ENCODE results near the gene NUP107.
"Not testable (repeated sequence)": the region's sequence is repeated elsewhere in the genome, so short reads cannot be mapped to it uniquely, and the experiment has no call there.

Gene NUP107

DNA sequence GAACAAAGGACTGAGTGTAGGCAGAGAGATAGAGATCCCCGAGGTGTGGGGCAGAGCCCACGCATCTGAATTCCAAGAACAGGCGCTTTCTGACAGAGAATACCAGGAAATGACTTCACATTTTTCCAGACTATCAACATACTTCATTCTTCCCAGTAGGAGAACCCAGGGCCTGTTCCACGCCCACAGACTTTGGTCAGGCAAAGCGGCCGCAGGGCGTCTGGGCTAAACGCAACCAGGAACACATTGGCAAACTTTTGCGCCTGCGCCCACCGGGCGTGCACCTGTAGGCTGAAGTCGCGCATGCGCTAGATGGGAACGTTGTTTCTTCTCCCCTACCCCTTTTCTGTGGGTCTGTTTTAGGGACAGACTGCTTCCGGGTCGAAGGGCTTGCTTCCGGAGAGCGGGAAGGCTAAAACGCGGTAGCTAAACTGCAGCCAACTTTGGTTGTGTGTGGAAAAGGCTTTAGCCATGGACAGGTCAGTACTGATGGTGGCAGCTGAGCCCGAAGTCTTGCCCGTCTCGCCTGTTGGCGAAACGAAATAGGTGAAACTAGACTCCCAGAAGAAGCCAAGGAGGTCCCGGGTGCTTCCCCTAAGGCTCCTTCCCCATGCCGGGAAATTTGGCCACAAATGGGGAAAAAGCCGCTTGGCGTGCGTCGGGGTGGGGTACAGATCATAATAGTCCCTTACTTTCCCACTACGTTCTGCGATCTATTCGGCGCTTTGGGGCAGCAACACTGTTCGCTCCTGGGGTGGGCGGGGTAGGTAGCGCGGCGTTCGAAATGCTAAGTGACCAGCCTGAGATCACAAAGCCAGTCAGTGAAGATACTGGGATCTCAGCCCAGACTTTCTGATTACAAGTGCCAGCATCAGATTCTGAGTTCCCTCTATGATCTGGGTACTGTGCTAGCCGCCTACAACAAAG lies at the start of gene NUP107:
TSS of gene NUP107 (plus strand) at position 384 of the 927 bp plus-strand sequence. CDS start at position 472, 88 bp downstream.
- DNase-seq (ENCODE audit: low spot score), result peak; percentile 97

- not testable (repeated sequence) for DNase-seq (ENCODE audit: low spot score)
Observed at GRCh38 chr12:68637439-68637838, 49.3 kb upstream of the NUP107 start.

GRCh38 chr12:68638171-68638570 lies 48.6 kb upstream of the NUP107 start:
- no peak for DNase-seq (ENCODE audit: low spot score)

DNA sequence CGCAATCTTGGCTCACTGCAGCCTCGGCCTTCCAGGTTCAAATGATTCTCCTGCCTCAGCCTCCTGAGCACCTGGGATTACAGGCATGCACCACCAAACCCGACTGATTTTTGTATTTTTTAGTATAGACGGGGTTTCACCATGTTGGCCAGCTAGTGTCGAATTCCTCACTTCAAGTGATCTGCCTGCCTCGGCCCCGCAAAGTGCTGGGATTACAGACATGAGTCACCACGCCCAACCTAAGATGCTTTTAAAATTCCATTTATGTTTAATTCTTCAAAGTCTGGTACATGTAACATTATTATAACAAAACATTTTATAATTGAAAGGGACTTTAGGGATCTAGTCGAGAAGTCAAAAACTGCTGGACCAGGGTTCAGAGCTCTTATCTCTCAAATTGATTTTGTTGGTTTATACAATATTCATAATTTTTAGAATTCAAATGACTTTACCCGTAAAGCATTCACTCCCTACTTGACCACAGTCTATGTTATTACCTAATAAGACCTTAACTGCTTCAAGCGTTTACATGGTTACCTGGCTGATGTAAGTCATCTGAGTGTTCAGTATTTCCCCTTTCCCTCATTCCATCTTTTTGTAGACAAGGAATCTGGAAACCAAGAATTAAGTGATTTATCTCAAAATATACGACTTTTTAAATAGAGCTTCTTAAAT lies 47.9 kb upstream of the NUP107 start:
- DNase-seq (ENCODE audit: low spot score), result no peak

GRCh38 chr12:68639396-68639767 lies 47.4 kb upstream of the NUP107 start:
- DNase-seq (ENCODE audit: low spot score), result no peak

- DNase-seq (ENCODE audit: low spot score), result peak; percentile 32
Observed at GRCh38 chr12:68641138-68641537, 45.6 kb upstream of the NUP107 start.

DNA sequence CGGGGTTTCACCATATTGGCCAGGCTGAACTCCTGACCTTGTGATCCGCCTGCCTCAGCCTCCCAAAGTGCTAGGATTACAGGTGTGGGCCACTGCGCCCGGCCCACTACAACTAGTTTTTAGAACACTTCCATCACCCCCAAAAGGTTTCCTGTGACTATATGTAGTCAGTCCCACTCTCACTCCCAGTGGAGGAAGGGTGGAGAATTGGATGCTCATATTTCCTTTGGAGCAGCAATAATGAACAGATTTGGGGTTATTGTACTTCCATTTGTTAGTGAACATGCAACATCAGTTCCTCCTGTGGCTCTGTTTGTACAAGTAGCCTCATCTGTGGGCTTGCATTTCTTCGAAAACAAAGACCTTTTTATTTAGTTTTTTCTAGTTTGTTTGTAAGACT lies 40.3 kb upstream of the NUP107 start:
- no peak for DNase-seq (ENCODE audit: low spot score)

DNA sequence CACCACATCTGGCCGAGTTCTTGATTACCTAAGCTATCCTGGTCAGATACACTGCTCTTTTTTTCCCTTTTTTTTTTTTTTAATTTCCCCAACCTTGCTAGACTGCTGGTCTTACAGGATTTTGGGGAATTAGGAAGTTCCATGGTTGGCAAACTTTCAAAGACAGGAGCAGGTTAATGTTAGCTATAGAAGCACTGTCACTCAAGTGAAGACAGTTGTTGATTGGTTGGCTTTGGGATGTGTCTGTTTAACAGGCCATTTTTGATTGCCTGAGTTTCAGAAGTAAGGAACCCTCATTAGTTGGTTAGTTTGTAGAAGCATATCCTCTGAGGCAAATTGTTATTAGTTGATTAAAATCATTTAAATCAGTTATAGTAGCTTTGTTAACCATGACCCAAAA lies 39.3 kb upstream of the NUP107 start:
- DNase-seq (ENCODE audit: low spot score), result no peak

DNA sequence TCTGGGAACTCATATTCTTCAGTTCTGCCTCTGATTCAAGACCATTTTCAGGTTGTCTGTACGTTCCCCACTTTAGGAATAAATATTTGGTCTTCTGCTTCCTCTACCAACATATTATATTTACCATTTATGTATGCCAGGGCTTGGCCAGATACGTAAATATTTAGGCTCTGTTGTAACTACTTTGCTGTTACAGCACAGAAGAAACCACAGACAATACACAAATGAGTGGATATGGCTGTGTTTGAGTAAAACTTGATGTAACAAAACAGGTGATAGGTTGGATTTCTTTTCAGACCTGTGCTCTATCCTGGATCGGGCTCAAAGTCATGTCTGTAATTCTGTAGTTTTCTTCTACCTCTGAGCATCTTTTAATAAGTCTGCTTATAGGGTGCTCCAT lies 38.6 kb upstream of the NUP107 start:
- DNase-seq (ENCODE audit: low spot score), result no peak

GRCh38 chr12:68665016-68665569 lies 21.7 kb upstream of the NUP107 start:
- DNase-seq (ENCODE audit: low spot score), result no peak

GRCh38 chr12:68667291-68667690 lies 19.5 kb upstream of the NUP107 start:
- DNase-seq (ENCODE audit: low spot score), result no peak

- no peak for DNase-seq (ENCODE audit: low spot score)
Observed at GRCh38 chr12:68667896-68668295, 18.9 kb upstream of the NUP107 start.

- DNase-seq (ENCODE audit: low spot score), result no peak
Observed at GRCh38 chr12:68671179-68671578, 15.6 kb upstream of the NUP107 start.

GRCh38 chr12:68673788-68674187 lies 13.0 kb upstream of the NUP107 start:
- DNase-seq (ENCODE audit: low spot score), result no peak

DNA sequence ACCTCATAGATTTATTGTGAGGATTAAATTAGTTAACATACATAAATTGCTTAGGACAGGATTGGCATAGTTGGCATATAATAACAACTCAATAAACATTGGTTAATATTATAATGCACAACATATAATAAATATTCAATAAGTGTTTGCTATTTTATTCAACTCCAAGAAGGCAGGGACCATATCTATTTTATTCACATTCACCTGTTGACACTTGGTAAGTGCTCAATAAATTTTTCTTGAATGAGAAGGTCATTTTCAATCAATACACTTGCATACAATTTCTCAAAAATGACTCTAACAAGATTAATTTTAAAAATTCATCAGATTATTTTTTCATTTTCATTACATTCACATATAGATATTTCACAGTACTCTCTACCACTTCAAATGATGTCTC lies 12.4 kb upstream of the NUP107 start:
- DNase-seq (ENCODE audit: low spot score), result no peak

DNA sequence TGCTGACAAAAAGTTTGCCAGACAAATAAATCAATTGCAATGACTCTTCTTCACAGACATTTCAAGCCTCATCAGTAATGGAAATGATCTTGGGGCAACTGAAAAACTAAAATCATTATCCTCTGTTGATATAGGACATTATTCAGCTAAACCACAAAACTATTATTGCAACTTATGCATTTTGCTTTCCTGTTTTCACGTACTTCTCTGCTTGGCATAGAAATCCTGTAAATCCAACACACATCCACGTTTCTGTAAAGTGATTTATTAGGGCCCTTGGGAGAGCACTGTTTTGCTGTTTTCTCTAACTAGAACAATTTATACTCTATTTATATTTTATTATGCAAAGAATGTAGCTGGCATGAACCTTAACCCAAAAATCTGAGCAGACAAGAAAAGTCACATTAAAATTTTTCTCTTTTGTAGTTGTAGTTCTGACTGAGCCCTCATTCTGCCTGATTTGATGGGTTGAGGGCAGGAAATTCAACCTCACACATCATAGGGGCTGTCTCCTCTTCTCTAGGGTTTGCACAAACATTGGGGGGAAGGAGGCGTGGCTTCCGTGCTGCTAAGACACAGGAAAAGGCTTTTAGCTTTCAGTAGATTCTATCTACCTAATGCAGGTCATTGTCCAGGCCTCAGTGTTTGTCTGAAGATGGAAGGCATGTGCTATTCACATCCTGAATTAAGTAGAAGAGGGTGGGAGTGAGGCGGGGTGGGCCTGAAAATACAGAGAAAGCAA lies 11.5 kb upstream of the NUP107 start:
- no peak for DNase-seq (ENCODE audit: low spot score)

- DNase-seq (ENCODE audit: low spot score), result not testable (repeated sequence)
Observed at GRCh38 chr12:68676854-68677253, 9.9 kb upstream of the NUP107 start.

DNA sequence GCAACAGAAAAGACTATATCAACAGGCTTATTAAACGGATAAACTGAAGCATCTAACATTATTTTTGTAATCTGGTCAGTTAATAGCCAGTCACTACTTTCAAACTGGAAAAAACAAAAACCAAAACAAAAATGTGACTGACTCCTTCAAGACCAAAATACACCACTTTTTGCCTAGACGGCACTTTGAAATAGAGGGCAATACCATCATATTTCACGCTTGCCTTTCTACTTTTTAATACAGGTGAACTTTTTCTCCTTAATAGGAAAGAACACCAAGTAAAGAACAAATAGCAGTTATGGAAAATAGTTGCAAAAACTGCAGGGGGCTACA lies 550 bp upstream of the NUP107 start:
- no peak for DNase-seq (ENCODE audit: low spot score)

DNA sequence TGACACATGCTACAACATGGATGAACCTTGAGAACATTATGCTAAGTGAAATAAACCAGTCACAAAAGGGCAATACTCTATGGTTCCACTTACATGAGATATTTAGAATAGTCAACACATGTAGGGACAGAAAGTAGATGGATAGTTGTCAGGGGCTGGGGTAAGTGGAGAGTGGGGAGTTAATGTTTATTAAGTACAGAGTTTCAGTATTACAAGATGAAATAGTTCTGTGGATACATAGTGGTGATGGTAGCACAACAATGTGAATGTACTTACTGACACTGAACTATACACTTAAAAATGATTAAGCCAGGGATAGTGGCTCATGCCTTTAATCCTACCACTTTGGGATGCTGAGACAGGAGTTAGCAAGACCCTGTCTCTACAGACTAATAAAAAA lies 8.7 kb downstream of the NUP107 start:
- DNase-seq (ENCODE audit: low spot score), result no peak

- DNase-seq (ENCODE audit: low spot score), result no peak
Observed at GRCh38 chr12:68699486-68699885, 12.7 kb downstream of the NUP107 start.

DNA sequence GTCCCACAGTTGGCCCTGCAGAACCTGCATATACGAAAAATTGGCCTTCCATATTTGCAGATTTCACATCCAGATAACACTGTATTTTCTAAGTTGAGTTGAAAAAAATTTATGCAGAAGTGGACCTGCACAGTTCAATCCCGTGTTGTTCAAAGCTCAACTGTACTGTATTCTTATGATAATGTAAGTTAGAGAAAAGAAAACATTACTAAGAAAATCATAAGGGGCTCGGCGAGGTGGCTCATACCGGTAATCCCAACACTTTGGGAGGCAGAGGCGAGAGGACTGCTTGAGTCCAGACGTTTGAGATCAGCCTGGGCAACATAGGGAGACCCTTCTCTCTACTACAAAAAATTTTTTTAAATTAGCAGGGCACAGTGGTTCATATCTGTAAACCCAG lies 41.0 kb downstream of the NUP107 start:
- no peak for DNase-seq (ENCODE audit: low spot score)

DNA sequence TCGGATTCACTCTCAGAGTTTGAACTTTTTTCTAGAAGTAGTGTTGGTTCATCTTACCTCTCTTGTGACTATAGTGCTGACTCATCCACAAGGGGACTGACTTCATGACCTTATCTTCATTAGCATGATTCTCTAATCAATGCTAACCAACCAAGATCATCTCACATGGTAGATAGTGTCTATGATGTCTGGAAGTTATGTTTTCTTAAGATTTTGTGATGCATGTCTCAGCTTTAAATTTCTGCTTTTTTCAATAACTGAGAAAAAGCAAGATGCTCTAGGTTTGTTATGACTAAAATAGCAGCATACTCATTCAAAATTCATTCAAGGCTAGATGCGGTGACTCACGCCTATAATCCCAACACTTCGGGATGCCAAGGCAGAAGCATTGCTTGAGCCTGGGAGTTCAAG lies 46.9 kb downstream of the NUP107 start:
- DNase-seq (ENCODE audit: low spot score), result no peak

- no peak for DNase-seq (ENCODE audit: low spot score)
Observed at GRCh38 chr12:68739891-68740290, 53.1 kb downstream of the NUP107 start.

All from germinal center (tissue), 1 donor.